ENCODE measurements around the gene PRKAG2.
"Not testable (repeated sequence)": the region's sequence is repeated elsewhere in the genome, so short reads cannot be mapped to it uniquely, and the experiment has no call there.

The PRKAG2 gene

GRCh38 chr7:151844825-151845200, 32.1 kb downstream of the PRKAG2 start:
- Histone ChIP-seq H3K27me3 (ENCODE audit: insufficient read depth, low read length, poor library complexity, severe bottlenecking) (no peaks in the 10 kb centered on the region), H2AFZ (ENCODE audit: low read length) (no peak overlapping the region), H3K4me3 (ENCODE audit: low read length, poor library complexity, severe bottlenecking) (no peak overlapping the region), H3K36me3 (ENCODE audit: insufficient read depth, low read length) (no peaks in the 10 kb centered on the region), H3K9ac (ENCODE audit: low read depth, low read length, poor library complexity, severe bottlenecking) (no peak overlapping the region), H3K4me2 (ENCODE audit: low read depth, low read length, poor library complexity, severe bottlenecking) (no peak overlapping the region), H3K9me3 (ENCODE audit: insufficient read depth, low read depth, low read length) (no peaks in the 10 kb centered on the region), H3F3A (ENCODE audit: low read depth) (peaks cover 6% of the 10 kb centered on the region), H3K79me2 (ENCODE audit: insufficient read depth, low read length) (no peaks in the 10 kb centered on the region), H4K20me1 (ENCODE audit: insufficient read depth, low read length, poor library complexity, severe bottlenecking) (no peaks in the 10 kb centered on the region), H3K9me2 (replicated peaks; ENCODE audit: low read depth, low read length) (no peaks in the 10 kb centered on the region), H3K4me1 (ENCODE audit: insufficient read depth, low read length, poor library complexity, severe bottlenecking) (peaks cover 10% of the 10 kb centered on the region)
- TF ChIP-seq, protein P1, sequence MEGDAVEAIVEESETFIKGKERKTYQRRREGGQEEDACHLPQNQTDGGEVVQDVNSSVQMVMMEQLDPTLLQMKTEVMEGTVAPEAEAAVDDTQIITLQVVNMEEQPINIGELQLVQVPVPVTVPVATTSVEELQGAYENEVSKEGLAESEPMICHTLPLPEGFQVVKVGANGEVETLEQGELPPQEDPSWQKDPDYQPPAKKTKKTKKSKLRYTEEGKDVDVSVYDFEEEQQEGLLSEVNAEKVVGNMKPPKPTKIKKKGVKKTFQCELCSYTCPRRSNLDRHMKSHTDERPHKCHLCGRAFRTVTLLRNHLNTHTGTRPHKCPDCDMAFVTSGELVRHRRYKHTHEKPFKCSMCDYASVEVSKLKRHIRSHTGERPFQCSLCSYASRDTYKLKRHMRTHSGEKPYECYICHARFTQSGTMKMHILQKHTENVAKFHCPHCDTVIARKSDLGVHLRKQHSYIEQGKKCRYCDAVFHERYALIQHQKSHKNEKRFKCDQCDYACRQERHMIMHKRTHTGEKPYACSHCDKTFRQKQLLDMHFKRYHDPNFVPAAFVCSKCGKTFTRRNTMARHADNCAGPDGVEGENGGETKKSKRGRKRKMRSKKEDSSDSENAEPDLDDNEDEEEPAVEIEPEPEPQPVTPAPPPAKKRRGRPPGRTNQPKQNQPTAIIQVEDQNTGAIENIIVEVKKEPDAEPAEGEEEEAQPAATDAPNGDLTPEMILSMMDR (conservative IDR thresholded peaks at IDR 0.05; ENCODE audit: low read length), result no peak
- TF ChIP-seq EZH2phosphoT487 (IDR thresholded peaks at IDR 0.05; ENCODE audit: borderline replicate concordance), result no peak

GRCh38 chr7:151844071-151844824, 32.7 kb downstream of the PRKAG2 start:
- no peaks in the 10 kb centered on the region for H3K36me3 ChIP-seq (ENCODE audit: insufficient read depth, low read length)

GRCh38 chr7:151843181-151843580, 33.7 kb downstream of the PRKAG2 start:
- Histone ChIP-seq H3K9ac (ENCODE audit: low read depth, low read length, poor library complexity, severe bottlenecking) (no peak overlapping the region), H3K9me3 (ENCODE audit: insufficient read depth, low read depth, low read length) (no peaks in the 10 kb centered on the region), H3F3A (ENCODE audit: low read depth) (peaks cover 18% of the 10 kb centered on the region), H4K20me1 (ENCODE audit: insufficient read depth, low read length, poor library complexity, severe bottlenecking) (no peaks in the 10 kb centered on the region), H3K27me3 (ENCODE audit: insufficient read depth, low read length, poor library complexity, severe bottlenecking) (no peaks in the 10 kb centered on the region), H3K4me3 (ENCODE audit: low read length, poor library complexity, severe bottlenecking) (no peak overlapping the region), H3K79me2 (ENCODE audit: insufficient read depth, low read length) (no peaks in the 10 kb centered on the region), H3K9me2 (replicated peaks; ENCODE audit: low read depth, low read length) (no peaks in the 10 kb centered on the region), H3K4me2 (ENCODE audit: low read depth, low read length, poor library complexity, severe bottlenecking) (no peak overlapping the region), H3K36me3 (ENCODE audit: insufficient read depth, low read length) (no peaks in the 10 kb centered on the region), H3K4me1 (ENCODE audit: insufficient read depth, low read length, poor library complexity, severe bottlenecking) (peaks cover 24% of the 10 kb centered on the region), H2AFZ (ENCODE audit: low read length) (no peak overlapping the region)
- no peak for TF ChIP-seq EZH2phosphoT487 (IDR thresholded peaks at IDR 0.05; ENCODE audit: borderline replicate concordance)
- TF ChIP-seq, protein P1 (conservative IDR thresholded peaks at IDR 0.05; ENCODE audit: low read length), result no peak

More at GRCh38 chr7:151844071-151844824, 32.7 kb downstream of the PRKAG2 start:
- no peak overlapping the region for H2AFZ ChIP-seq (ENCODE audit: low read length)
- no peaks in the 10 kb centered on the region for H3K27me3 ChIP-seq (ENCODE audit: insufficient read depth, low read length, poor library complexity, severe bottlenecking)
- H3K9me3 ChIP-seq (ENCODE audit: insufficient read depth, low read depth, low read length), result no peaks in the 10 kb centered on the region
- H3K4me1 ChIP-seq (ENCODE audit: insufficient read depth, low read length, poor library complexity, severe bottlenecking), result peaks cover 16% of the 10 kb centered on the region
- no peak for TF ChIP-seq EZH2phosphoT487 (IDR thresholded peaks at IDR 0.05; ENCODE audit: borderline replicate concordance)
- TF ChIP-seq, protein P1 (conservative IDR thresholded peaks at IDR 0.05; ENCODE audit: low read length), result no peak
- no peaks in the 10 kb centered on the region for H3K79me2 ChIP-seq (ENCODE audit: insufficient read depth, low read length)
- no peaks in the 10 kb centered on the region for H4K20me1 ChIP-seq (ENCODE audit: insufficient read depth, low read length, poor library complexity, severe bottlenecking)
- peaks cover 12% of the 10 kb centered on the region for H3F3A ChIP-seq (ENCODE audit: low read depth)
- no peak overlapping the region for H3K9ac ChIP-seq (ENCODE audit: low read depth, low read length, poor library complexity, severe bottlenecking)
- H3K9me2 ChIP-seq (replicated peaks; ENCODE audit: low read depth, low read length), result no peaks in the 10 kb centered on the region
- no peak overlapping the region for H3K4me2 ChIP-seq (ENCODE audit: low read depth, low read length, poor library complexity, severe bottlenecking)
- H3K4me3 ChIP-seq (ENCODE audit: low read length, poor library complexity, severe bottlenecking), result no peak overlapping the region

DNA sequence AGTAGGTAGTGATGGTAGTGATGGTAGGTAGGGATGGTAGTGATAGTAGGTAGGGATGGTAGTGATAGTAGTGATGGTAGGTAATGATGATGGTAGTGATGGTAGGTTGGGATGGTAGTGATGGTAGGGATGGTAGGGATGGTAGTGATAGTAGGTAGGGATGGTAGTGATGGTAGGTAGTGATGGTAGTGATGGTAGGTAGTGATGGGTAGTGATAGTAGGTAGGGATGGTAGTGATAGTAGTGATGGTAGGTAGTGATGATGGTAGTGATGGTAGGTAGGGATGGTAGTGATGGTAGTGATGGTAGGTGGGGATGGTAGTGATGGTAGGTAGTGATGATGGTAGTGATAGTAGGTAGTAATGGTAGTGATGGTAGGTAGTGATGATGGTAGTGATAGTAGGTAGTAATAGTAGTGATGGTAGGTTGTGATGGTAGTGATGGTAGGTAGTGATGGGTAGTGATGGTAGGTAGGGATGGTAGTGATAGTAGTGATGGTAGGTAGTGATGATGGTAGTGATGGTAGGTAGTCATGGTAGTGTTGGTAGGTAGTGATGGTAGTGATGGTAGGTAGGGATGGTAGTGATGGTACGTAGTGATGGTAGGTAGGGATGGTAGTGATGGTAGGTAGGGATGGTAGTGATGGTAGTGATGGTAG, 35.4 kb downstream of the PRKAG2 start:
- not testable (repeated sequence) for H3K9me2 ChIP-seq (replicated peaks; ENCODE audit: low read depth, low read length); H3K36me3 ChIP-seq (ENCODE audit: insufficient read depth, low read length); H3K4me2 ChIP-seq (ENCODE audit: low read depth, low read length, poor library complexity, severe bottlenecking); H3K9ac ChIP-seq (ENCODE audit: low read depth, low read length, poor library complexity, severe bottlenecking); H3K79me2 ChIP-seq (ENCODE audit: insufficient read depth, low read length); H4K20me1 ChIP-seq (ENCODE audit: insufficient read depth, low read length, poor library complexity, severe bottlenecking); H3K9me3 ChIP-seq (ENCODE audit: insufficient read depth, low read depth, low read length); H3K4me3 ChIP-seq (ENCODE audit: low read length, poor library complexity, severe bottlenecking); H3K27me3 ChIP-seq (ENCODE audit: insufficient read depth, low read length, poor library complexity, severe bottlenecking); H2AFZ ChIP-seq (ENCODE audit: low read length)
- H3K4me1 ChIP-seq (ENCODE audit: insufficient read depth, low read length, poor library complexity, severe bottlenecking), result peaks cover 36% of the 10 kb centered on the region
- peaks cover 18% of the 10 kb centered on the region for H3F3A ChIP-seq (ENCODE audit: low read depth)
